Tibial nerve (tissue), 4 donors: ENCODE data around the gene AUTS2. TPM values are rescaled to one million over a fixed set of nuclear protein-coding genes. Genes with fewer than 3 reads are reported as not detected.

ENCODE experiments used
- DNase-seq, 2 donors: peaks; one replicate each; pipeline ENCODE4 v3.0.0-alpha.2; 2019; ENCODE audit warnings: low spot score in 2 of 2
- H3K27ac ChIP-seq, 4 donors: fragments of 200-600 bp; sonication (generic) in 3 of 4; one replicate each; pipeline ENCODE4 v1.5.1; 2017 to 2019; ENCODE audit warnings: mild to moderate bottlenecking in 1 of 4
- H3K27me3 ChIP-seq, 2 donors: fragments of 200-600 bp; sonication (generic) in 1 of 2; one replicate each; pipeline versions ENCODE4 v1.5.1 to v1.6.0; 2017 to 2019
- H3K36me3 ChIP-seq, 3 donors: fragments of 200-600 bp; sonication (generic); one replicate each; pipeline ENCODE4 v1.5.1; 2018 to 2019
- H3K4me1 ChIP-seq, 4 donors: fragments of 200-600 bp; sonication (generic) in 3 of 4; one replicate each; pipeline ENCODE4 v1.5.1; 2017 to 2019
- H3K4me3 ChIP-seq, 4 donors: fragments of 200-600 bp; sonication (generic) in 3 of 4; one replicate each; pipeline ENCODE4 v1.5.1; 2017 to 2019; ENCODE audit warnings: mild to moderate bottlenecking in 1 of 4, moderate library complexity in 1 of 4
- H3K9me3 ChIP-seq, 4 donors: fragments of 200-600 bp; sonication (generic) in 3 of 4; one replicate each; pipeline ENCODE4 v1.5.1; 2017 to 2019
- EP300 ChIP-seq, 2 donors: sonication (generic); formaldehyde crosslinking; IDR thresholded peaks; one replicate each; pipeline ENCODE4 v1.6.1; 2017; ENCODE audit warnings: antibody characterized with exemption in 2 of 2, mild to moderate bottlenecking in 1 of 2
- POLR2A ChIP-seq, 2 donors: fragments of 450-650 bp; IDR thresholded peaks; one replicate each; pipeline ENCODE4 v1.6.1; 2017; ENCODE audit warnings: antibody characterized with exemption in 2 of 2, mild to moderate bottlenecking in 2 of 2, moderate library complexity in 2 of 2
- WGBS, 2 donors: methylation state at CpG; one replicate each; pipeline ENCODE4 v1.1.5; 2018; 5-methylcytosine and 5-hydroxymethylcytosine counted together
- total RNA-seq, 4 donors: library from RNA; depleted of rRNA; stranded (reverse); fragments of >200 nt; gene quantifications; one replicate each; pipeline ENCODE4 v1.1.0, GENCODE V29; 2016
- TF ChIP-seq, protein P1 (sequence below), 5 experiments: fragments of 200-600 bp in 3 of 5; fragments of 450-650 bp in 2 of 5; sonication (generic) in 3 of 5; IDR thresholded peaks; one replicate each; pipeline ENCODE4 v1.5.1; 2016 to 2019; ENCODE audit warnings: antibody characterized with exemption in 5 of 5, mild to moderate bottlenecking in 3 of 5, moderate library complexity in 2 of 5

AUTS2 gene
- total RNA-seq, 4 donors from 2014 or later, result 56.6 to 87.9 (median 71.6) TPM

DNA sequence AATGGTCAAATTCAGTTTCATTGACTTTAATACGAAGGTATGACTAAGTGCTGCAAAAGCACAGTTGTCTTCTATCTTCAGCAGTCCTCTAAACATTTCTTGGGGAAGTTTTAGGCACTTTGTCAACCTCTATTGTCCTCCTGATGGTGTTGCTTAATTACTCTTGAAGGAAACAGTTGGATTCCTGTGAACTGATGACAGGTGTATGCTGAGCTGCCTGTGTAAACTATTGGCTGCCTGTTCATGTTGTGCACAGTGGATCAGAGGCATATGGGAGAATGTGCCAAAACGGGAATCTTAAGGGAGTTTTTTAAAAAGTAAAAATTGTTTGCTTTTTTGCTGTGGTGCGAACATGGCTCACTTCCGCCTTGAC is 221.0 kb downstream of the AUTS2 start:
- TF ChIP-seq, protein P1, sequence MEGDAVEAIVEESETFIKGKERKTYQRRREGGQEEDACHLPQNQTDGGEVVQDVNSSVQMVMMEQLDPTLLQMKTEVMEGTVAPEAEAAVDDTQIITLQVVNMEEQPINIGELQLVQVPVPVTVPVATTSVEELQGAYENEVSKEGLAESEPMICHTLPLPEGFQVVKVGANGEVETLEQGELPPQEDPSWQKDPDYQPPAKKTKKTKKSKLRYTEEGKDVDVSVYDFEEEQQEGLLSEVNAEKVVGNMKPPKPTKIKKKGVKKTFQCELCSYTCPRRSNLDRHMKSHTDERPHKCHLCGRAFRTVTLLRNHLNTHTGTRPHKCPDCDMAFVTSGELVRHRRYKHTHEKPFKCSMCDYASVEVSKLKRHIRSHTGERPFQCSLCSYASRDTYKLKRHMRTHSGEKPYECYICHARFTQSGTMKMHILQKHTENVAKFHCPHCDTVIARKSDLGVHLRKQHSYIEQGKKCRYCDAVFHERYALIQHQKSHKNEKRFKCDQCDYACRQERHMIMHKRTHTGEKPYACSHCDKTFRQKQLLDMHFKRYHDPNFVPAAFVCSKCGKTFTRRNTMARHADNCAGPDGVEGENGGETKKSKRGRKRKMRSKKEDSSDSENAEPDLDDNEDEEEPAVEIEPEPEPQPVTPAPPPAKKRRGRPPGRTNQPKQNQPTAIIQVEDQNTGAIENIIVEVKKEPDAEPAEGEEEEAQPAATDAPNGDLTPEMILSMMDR (IDR thresholded peaks at IDR 0.05), result no peak
- TF ChIP-seq POLR2A (IDR thresholded peaks at IDR 0.05) (no peak), EP300 (IDR thresholded peaks at IDR 0.05) (no peak)
- WGBS, 2 donors, result 72 to 78% methylated on average over 4 of the region's 4 CpGs

DNA sequence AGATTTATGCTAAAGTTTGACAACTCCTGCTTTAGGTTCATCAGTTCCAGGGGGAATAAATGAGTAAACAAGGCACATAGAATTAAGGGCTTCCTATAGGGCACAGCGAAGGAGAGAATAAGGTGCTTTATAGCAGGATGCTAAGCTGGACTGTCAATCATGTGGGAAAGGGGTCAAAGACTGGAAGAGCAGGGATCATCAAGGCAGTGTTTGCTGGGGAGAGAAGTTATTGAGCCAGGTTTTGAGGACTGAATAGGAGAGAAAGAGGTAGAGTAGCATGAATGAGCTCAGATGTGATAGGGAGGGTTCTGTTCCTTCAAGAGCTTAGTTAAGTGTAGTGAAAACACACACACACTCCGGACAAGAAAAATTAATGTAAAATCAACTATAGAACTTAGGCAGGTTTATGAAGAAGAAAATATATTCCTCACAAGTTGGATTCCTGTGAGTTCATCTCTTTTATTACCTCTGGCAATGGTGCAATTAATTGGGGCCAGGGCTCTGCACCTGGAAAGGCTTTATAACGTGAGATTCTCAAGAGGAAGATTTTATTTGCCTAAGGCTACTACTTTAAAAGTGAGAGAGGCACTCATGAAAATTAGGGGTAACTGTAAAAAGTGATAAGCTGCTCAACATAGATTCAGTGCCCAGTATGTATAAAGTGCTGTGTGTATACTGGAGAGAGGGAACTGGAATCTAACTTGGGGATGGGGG is 222.4 kb downstream of the AUTS2 start:
- Histone ChIP-seq H3K27me3 (no peaks in the 10 kb centered on the region), H3K36me3 (no peaks in the 10 kb centered on the region), H3K4me3 (no peak overlapping the region), H3K27ac (no peak overlapping the region), H3K4me1 (peaks cover 0 to 57% (median 5%) of the 10 kb centered on the region in 4 donors), H3K9me3 (no peaks in the 10 kb centered on the region)
- TF ChIP-seq EP300 (IDR thresholded peaks at IDR 0.05) (no peak), POLR2A (IDR thresholded peaks at IDR 0.05) (no peak)
- TF ChIP-seq, protein P1 (IDR thresholded peaks at IDR 0.05), result no peak
- WGBS, 2 donors, result 76 to 88% methylated on average over 3 of the region's 3 CpGs
- DNase-seq, result no peak

More for the DNA sequence above, 221.0 kb downstream of the AUTS2 start:
- DNase-seq, result no peak
- Histone ChIP-seq H3K4me3 (no peak overlapping the region), H3K27me3 (no peaks in the 10 kb centered on the region), H3K4me1 (peaks cover 0 to 55% (median 0%) of the 10 kb centered on the region in 4 donors), H3K27ac (no peak overlapping the region), H3K36me3 (no peaks in the 10 kb centered on the region), H3K9me3 (no peaks in the 10 kb centered on the region)

DNA sequence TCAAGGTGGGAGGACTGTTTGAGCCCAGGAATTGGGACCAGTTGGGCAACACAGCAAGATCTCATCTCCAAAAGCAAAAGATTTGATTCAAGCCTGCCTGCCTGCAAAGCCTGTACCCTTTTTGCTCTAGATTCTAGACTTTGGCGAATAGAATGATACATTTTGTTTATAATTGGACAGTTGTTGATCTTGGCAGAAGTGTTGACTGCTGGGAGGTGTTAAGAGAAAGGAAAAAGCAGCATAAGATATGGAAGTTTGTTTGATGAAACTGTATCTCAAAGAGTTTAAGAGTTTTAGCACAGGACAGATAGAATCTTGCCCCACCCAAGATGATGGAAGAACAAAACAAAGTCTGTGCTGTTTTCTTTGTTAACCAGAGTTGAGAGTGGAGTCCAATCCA is 224.1 kb downstream of the AUTS2 start:
- no peak for DNase-seq
- WGBS, 2 donors, result 50 to 68% methylated on average over 1 of the region's 1 CpG
- Histone ChIP-seq H3K27me3 (no peaks in the 10 kb centered on the region), H3K4me1 (peaks cover 0 to 57% (median 5%) of the 10 kb centered on the region in 4 donors), H3K27ac (no peak overlapping the region), H3K9me3 (no peaks in the 10 kb centered on the region), H3K36me3 (no peaks in the 10 kb centered on the region), H3K4me3 (no peak overlapping the region)
- TF ChIP-seq, protein P1 (IDR thresholded peaks at IDR 0.05), result no peak
- TF ChIP-seq POLR2A (IDR thresholded peaks at IDR 0.05), result no peak
- TF ChIP-seq EP300 (IDR thresholded peaks at IDR 0.05), result no peak

DNA sequence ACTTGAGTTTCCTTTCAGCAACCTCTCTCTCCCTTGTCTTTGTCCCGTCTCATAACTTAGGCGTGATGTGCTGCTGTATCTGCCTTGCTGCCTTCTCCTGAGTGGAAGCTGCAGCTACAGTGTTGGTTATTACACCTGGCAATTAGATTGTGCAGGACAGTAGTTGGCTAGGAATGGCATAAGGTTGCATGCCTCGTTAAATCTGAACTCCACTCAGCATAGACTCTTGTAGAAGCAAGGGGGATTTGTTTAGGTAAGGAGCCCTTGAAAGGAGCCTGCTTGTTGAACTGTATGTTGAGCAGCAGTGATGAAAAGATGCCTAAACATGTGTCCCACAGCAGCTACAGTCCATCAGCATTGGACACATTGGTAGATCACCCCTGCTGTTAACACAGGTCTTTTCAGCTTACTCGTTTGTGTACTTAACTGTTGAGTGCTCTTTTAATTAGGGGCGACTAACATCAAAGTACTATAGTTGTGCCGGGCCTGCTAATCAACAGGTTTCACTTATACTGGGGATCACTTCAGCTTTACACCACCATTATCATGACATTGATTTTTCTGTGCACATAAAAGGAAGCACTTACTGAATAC is 225.0 kb downstream of the AUTS2 start:
- WGBS, 2 donors, result 92 to 94% methylated on average over 6 of the region's 6 CpGs
- Histone ChIP-seq H3K36me3 (no peaks in the 10 kb centered on the region), H3K4me1 (peaks cover 0 to 48% (median 5%) of the 10 kb centered on the region in 4 donors), H3K9me3 (no peaks in the 10 kb centered on the region), H3K27ac (no peak overlapping the region), H3K4me3 (no peak overlapping the region), H3K27me3 (no peaks in the 10 kb centered on the region)
- DNase-seq, result no peak
- TF ChIP-seq EP300 (IDR thresholded peaks at IDR 0.05), result no peak
- TF ChIP-seq POLR2A (IDR thresholded peaks at IDR 0.05), result no peak
- TF ChIP-seq, protein P1 (IDR thresholded peaks at IDR 0.05), result no peak
